HCEC 1CT (cell line): ENCODE data around the gene HS3ST4.

Source experiments
- DNase-seq: peaks from one replicate; pipeline ENCODE4 v3.0.0-alpha.2; 2017

HS3ST4 gene

GRCh38 chr16:25897702-25898101 lies 205.9 kb downstream of the HS3ST4 start:
- DNase-seq, result no peak

- no peak for DNase-seq
Observed at GRCh38 chr16:25905810-25906209, 214.1 kb downstream of the HS3ST4 start.

- no peak for DNase-seq
Observed at GRCh38 chr16:25910971-25911370, 219.2 kb downstream of the HS3ST4 start.

GRCh38 chr16:25912321-25912720 lies 220.6 kb downstream of the HS3ST4 start:
- DNase-seq, result no peak

GRCh38 chr16:25914357-25914962 lies 222.7 kb downstream of the HS3ST4 start:
- no peak for DNase-seq

GRCh38 chr16:25916037-25916436 lies 224.3 kb downstream of the HS3ST4 start:
- DNase-seq, result no peak

- DNase-seq, result no peak
Observed at GRCh38 chr16:25922438-25922837, 230.7 kb downstream of the HS3ST4 start.

- DNase-seq, result no peak
Observed at GRCh38 chr16:25925421-25925820, 233.7 kb downstream of the HS3ST4 start.

- DNase-seq, result no peak
Observed at GRCh38 chr16:25931473-25932035, 239.8 kb downstream of the HS3ST4 start.

- no peak for DNase-seq
Observed at GRCh38 chr16:25941800-25942499, 250.2 kb downstream of the HS3ST4 start.

GRCh38 chr16:25950586-25951281 lies 259.0 kb downstream of the HS3ST4 start:
- no peak for DNase-seq

GRCh38 chr16:25951999-25952398 lies 260.2 kb downstream of the HS3ST4 start:
- no peak for DNase-seq

- no peak for DNase-seq
Observed at GRCh38 chr16:25952983-25953382, 261.2 kb downstream of the HS3ST4 start.

- no peak for DNase-seq
Observed at GRCh38 chr16:25957707-25958106, 265.9 kb downstream of the HS3ST4 start.

- DNase-seq, result no peak
Observed at GRCh38 chr16:25959221-25959620, 267.5 kb downstream of the HS3ST4 start.

GRCh38 chr16:25966172-25967097 lies 274.7 kb downstream of the HS3ST4 start:
- DNase-seq, result no peak

GRCh38 chr16:25977121-25977520 lies 285.4 kb downstream of the HS3ST4 start:
- no peak for DNase-seq

GRCh38 chr16:25978218-25978617 lies 286.5 kb downstream of the HS3ST4 start:
- DNase-seq, result no peak

- no peak for DNase-seq
Observed at GRCh38 chr16:25988084-25988483, 296.3 kb downstream of the HS3ST4 start.

- no peak for DNase-seq
Observed at GRCh38 chr16:25988882-25989281, 297.1 kb downstream of the HS3ST4 start.

GRCh38 chr16:25996052-25996451 lies 304.3 kb downstream of the HS3ST4 start:
- no peak for DNase-seq

GRCh38 chr16:26005336-26005735 lies 313.6 kb downstream of the HS3ST4 start:
- no peak for DNase-seq

- DNase-seq, result no peak
Observed at GRCh38 chr16:26012376-26012775, 320.6 kb downstream of the HS3ST4 start.
